Upper lobe of left lung (tissue), 4 donors: Measurements from ENCODE around the gene GDPGP1.

ENCODE experiments used
- EP300 ChIP-seq, 4 donors: sonication (generic); formaldehyde crosslinking; IDR thresholded peaks; one replicate each; pipeline ENCODE4 v1.5.1; 2017; ENCODE audit warnings: antibody characterized with exemption in 4 of 4, control low read depth in 2 of 4
- POLR2A ChIP-seq, 4 donors: fragments of 450-650 bp; IDR thresholded peaks; one replicate each; pipeline ENCODE4 v1.5.1; 2016 to 2017; ENCODE audit warnings: antibody characterized with exemption in 4 of 4, mild to moderate bottlenecking in 2 of 4
- POLR2AphosphoS5 ChIP-seq, 2 donors: sonication (generic); formaldehyde crosslinking; IDR thresholded peaks; one replicate each; pipeline ENCODE4 v1.5.1; 2017; ENCODE audit warnings: antibody characterized with exemption in 2 of 2
- TF ChIP-seq, protein P1 (sequence below), 6 experiments: fragments of 450-650 bp in 4 of 6; fragments of 200-600 bp in 2 of 6; sonication (generic) in 2 of 6; IDR thresholded peaks; one replicate each; pipeline ENCODE4 v1.5.1; 2016 to 2019; ENCODE audit warnings: antibody characterized with exemption in 6 of 6

DNA sequence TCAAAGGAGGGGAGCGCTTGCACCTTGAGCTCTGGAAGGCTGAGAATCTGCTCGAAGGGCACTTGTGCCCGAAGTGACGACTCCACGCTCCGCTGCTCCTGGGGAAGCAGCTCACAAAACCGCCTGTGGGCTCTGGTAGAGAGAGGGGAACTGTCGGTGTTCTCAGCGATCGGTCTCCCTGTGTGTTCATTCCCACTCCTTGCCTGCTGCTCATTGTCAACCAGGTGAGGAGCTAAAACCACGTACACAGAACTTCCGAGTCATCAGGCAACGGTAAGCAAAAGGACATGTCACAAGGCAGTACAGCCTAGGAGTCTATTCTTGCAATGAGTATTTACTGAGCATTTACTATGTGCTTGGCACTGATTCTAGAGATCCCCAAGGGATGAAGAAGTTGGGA, 1.8 kb upstream of the GDPGP1 start:
- TF ChIP-seq POLR2AphosphoS5 (IDR thresholded peaks at IDR 0.05) = no peak
- TF ChIP-seq, protein P1, sequence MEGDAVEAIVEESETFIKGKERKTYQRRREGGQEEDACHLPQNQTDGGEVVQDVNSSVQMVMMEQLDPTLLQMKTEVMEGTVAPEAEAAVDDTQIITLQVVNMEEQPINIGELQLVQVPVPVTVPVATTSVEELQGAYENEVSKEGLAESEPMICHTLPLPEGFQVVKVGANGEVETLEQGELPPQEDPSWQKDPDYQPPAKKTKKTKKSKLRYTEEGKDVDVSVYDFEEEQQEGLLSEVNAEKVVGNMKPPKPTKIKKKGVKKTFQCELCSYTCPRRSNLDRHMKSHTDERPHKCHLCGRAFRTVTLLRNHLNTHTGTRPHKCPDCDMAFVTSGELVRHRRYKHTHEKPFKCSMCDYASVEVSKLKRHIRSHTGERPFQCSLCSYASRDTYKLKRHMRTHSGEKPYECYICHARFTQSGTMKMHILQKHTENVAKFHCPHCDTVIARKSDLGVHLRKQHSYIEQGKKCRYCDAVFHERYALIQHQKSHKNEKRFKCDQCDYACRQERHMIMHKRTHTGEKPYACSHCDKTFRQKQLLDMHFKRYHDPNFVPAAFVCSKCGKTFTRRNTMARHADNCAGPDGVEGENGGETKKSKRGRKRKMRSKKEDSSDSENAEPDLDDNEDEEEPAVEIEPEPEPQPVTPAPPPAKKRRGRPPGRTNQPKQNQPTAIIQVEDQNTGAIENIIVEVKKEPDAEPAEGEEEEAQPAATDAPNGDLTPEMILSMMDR (IDR thresholded peaks at IDR 0.05) = no peak
- TF ChIP-seq POLR2A (IDR thresholded peaks at IDR 0.05) = no peak
- no peak for TF ChIP-seq EP300 (IDR thresholded peaks at IDR 0.05)
